ENCODE data around the gene ZYX. TPM values are rescaled to one million over a fixed set of nuclear protein-coding genes. Genes with fewer than 3 reads are reported as not detected.

Gene ZYX
- total and polyA plus RNA-seq, 9 of the 15 experiments (the other 6 are each of a cell fraction or from before 2014, with no cell fraction given): 1.8 to 130 (median 15.7) TPM

GRCh38 chr7:143382126-143382790 is 1.1 kb downstream of the ZYX start (continued):
- TF ChIP-seq KDM5B (IDR thresholded peaks at IDR 0.05; ENCODE audit: insufficient replicate concordance, low read depth, low read length): peak; percentile 72
- TF ChIP-seq HNRNPLL (IDR thresholded peaks at IDR 0.05; ENCODE audit: low read depth, low read length, poor library complexity, severe bottlenecking): peak; percentile 10
- no peak for TF ChIP-seq ZNF583 (CRISPR knock-in tag; IDR thresholded peaks at IDR 0.05)
- no peak for TF ChIP-seq ZNF830 (CRISPR knock-in tag; IDR thresholded peaks at IDR 0.05)
- no peak for TF ChIP-seq SIX5 (IDR thresholded peaks at IDR 0.05; ENCODE audit: borderline replicate concordance in 1 of 2, insufficient read depth in 1 of 2, low read depth in 1 of 2, low read length in 2 of 2)
- no peak for TF ChIP-seq KLF13 (tag; IDR thresholded peaks at IDR 0.05; ENCODE audit: borderline replicate concordance, low read depth)
- TF ChIP-seq BRD4 (IDR thresholded peaks at IDR 0.05): 0 out of 2 replicates have a peak, but pooled peaks have one; percentile 62
- no peak for TF ChIP-seq NCOA2 (IDR thresholded peaks at IDR 0.05; ENCODE audit: partially characterized antibody in 2 of 2)
- no peak for TF ChIP-seq ZNF324 (CRISPR knock-in tag; IDR thresholded peaks at IDR 0.05)
- TF ChIP-seq ZNF121 (CRISPR knock-in tag; conservative IDR thresholded peaks at IDR 0.05): no peak
- TF ChIP-seq HDGF (IDR thresholded peaks at IDR 0.05): no peak
- 0 out of 2 replicates have a peak, but pooled peaks have one; percentile 29 for TF ChIP-seq SP1 (CRISPR knock-in tag; IDR thresholded peaks at IDR 0.05)
- TF ChIP-seq, protein P1, sequence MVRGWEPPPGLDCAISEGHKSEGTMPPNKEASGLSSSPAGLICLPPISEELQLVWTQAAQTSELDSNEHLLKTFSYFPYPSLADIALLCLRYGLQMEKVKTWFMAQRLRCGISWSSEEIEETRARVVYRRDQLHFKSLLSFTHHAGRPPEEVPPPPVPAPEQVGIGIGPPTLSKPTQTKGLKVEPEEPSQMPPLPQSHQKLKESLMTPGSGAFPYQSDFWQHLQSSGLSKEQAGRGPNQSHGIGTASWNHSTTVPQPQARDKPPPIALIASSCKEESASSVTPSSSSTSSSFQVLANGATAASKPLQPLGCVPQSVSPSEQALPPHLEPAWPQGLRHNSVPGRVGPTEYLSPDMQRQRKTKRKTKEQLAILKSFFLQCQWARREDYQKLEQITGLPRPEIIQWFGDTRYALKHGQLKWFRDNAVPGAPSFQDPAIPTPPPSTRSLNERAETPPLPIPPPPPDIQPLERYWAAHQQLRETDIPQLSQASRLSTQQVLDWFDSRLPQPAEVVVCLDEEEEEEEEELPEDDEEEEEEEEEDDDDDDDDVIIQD (CRISPR knock-in tag; IDR thresholded peaks at IDR 0.05): no peak
- TF ChIP-seq HIVEP1 (CRISPR knock-in tag; IDR thresholded peaks at IDR 0.05): no peak
- TF ChIP-seq ADNP (tag; IDR thresholded peaks at IDR 0.05): no peak
- TF ChIP-seq PML (IDR thresholded peaks at IDR 0.05; ENCODE audit: low read length): no peak
- TF ChIP-seq ETS1 (conservative IDR thresholded peaks at IDR 0.05; ENCODE audit: control insufficient read depth, low read depth, low read length): 0 out of 2 replicates have a peak, but pooled peaks have one; percentile 23
- TF ChIP-seq THAP12 (CRISPR knock-in tag; IDR thresholded peaks at IDR 0.05): no peak
- peak; percentile 43; the same call in 1 of the 2 replicates for TF ChIP-seq NR2C1 (IDR thresholded peaks at IDR 0.05)
- peak; percentile 71 for TF ChIP-seq NR2C1 (tag; IDR thresholded peaks at IDR 0.05)

Data from K562 (cell line).